ENCODE data around the gene VEPH1. TPM values are rescaled to one million over a fixed set of nuclear protein-coding genes. Genes with fewer than 3 reads are reported as not detected.
A peak's percentile ranks its signal among the peaks of the same experiment; 100 is the strongest.

Gene VEPH1
- total RNA-seq, 1 experiment from 2014 or later, result 7.7 TPM

- Histone ChIP-seq H2BK5ac (ENCODE audit: insufficient read length, low read length) (no peak overlapping the region), H3K14ac (ENCODE audit: insufficient read depth, low read length) (no peak overlapping the region), H2AK5ac (ENCODE audit: insufficient read length, low read length) (no peak overlapping the region), H4K8ac (replicated peaks; ENCODE audit: insufficient read length, low read depth, low read length) (no peak overlapping the region), H3K4me2 (ENCODE audit: insufficient read depth, insufficient read length, low read length) (no peak overlapping the region), H3K56ac (ENCODE audit: insufficient read length, low read depth, low read length) (no peak overlapping the region), H4K5ac (ENCODE audit: insufficient read length, low read depth, low read length) (no peak overlapping the region), H2BK15ac (ENCODE audit: low read depth, low read length) (no peak overlapping the region), H3K79me1 (ENCODE audit: insufficient read depth, low read depth, low read length, poor library complexity, severe bottlenecking) (no peaks in the 10 kb centered on the region), H3K27ac (ENCODE audit: insufficient read length, low read depth, low read length) (no peak overlapping the region), H3K27me3 (ENCODE audit: insufficient read depth, low read length) (no peaks in the 10 kb centered on the region), H3K4me1 (ENCODE audit: insufficient read depth, low read length) (peaks cover 3% of the 10 kb centered on the region; the same call in 1 of the 2 replicates), H3K9ac (ENCODE audit: extremely low read depth, insufficient read length, low read length) (no peak overlapping the region), H2AFZ (ENCODE audit: low read length) (peak overlapping the region; percentile 68), H2BK12ac (ENCODE audit: insufficient read length, low read depth, low read length) (no peak overlapping the region), H2BK20ac (ENCODE audit: low read depth, low read length, poor library complexity, severe bottlenecking) (no peak overlapping the region), H3T11ph (ENCODE audit: low read length) (no peak overlapping the region), H3K9me3 (ENCODE audit: control insufficient read depth, low read depth, low read length) (no peaks in the 10 kb centered on the region), H4K91ac (ENCODE audit: insufficient read length, low read depth, low read length) (no peak overlapping the region), H3K23ac (ENCODE audit: insufficient read length, low read depth, low read length) (no peak overlapping the region), H3K79me2 (ENCODE audit: insufficient read depth, low read length) (no peaks in the 10 kb centered on the region), H4K20me1 (ENCODE audit: control insufficient read depth, insufficient read depth, insufficient read length) (no peaks in the 10 kb centered on the region), H3K4ac (ENCODE audit: low read depth, low read length) (no peak overlapping the region), H2BK120ac (ENCODE audit: low read depth, low read length, poor library complexity, severe bottlenecking) (no peak overlapping the region), H3K23me2 (ENCODE audit: insufficient read length, low read depth, low read length, poor library complexity, severe bottlenecking) (no peaks in the 10 kb centered on the region), H3K18ac (ENCODE audit: insufficient read length, low read depth, low read length) (no peak overlapping the region)
- no peak for TF ChIP-seq CTCF (conservative IDR thresholded peaks at IDR 0.05)
- no CpG with 5 or more reads among the region's 9 CpGs for WGBS (ENCODE audit: extremely low coverage, insufficient read length, low lambda C conversion rate)
- Mint-ChIP-seq H3K27me3 (ENCODE audit: low read depth) (no peaks in the 10 kb centered on the region), H3K36me3 (ENCODE audit: insufficient read depth in 1 of 3, low read depth in 3 of 3) (no peaks in the 10 kb centered on the region; a peak in 1 of 7 replicates), H3K9me3 (no peaks in the 10 kb centered on the region), H3K4me1 (peaks cover 7% of the 10 kb centered on the region in 2 experiments), H3K27ac (no peak overlapping the region), H3K4me3 (no peak overlapping the region)
- DNase-seq, result no peak
These were observed 202.1 kb downstream of the VEPH1 start for GRCh38 chr3:157300981-157301663.
